IPS-11a (cell line): ENCODE data around the gene ERCC6L.

Experiments
- H3K4me3 ChIP-seq: one replicate; pipeline ENCODE4 v1.5.1; 2013; ENCODE audit warnings: low read depth, low read length, control low read depth

The ERCC6L gene

DNA sequence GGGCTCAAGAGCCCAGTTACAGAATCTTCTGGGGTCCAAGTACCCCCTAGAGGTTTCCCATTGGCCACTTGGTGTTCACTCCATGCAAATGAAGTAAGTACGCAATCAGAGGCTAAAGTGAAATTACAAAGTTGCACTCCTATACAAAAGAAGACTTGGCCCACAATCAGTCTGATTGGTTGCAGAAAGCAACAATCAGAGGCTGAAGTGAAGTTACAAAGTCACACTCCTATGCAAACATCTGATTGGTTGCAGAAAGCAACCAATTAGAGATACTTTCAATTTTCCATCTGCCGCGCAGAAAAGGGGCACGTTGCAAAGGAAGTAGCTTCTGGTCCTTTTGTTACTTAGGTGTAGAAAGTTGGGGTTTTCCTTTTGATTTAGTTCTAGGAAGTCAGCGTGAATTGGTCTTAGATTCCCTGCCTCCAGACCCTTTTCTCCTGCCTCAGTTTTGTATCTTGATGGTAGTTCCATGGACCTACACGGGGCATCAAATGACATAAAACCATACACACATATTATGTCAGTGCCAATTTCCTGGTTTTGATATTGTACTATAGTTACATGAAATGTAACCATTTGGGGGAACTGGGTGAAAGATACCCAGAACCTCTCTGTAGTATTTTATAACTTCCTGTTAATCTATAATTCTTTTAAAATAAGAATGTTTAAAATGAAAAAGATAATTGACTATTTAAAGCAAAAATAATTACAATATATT is 69.7 kb downstream of the ERCC6L start:
- no peak overlapping the region for H3K4me3 ChIP-seq

GRCh38 chrX:72165551-72165950 is 73.3 kb downstream of the ERCC6L start:
- H3K4me3 ChIP-seq, result no peak overlapping the region

- no peak overlapping the region for H3K4me3 ChIP-seq
These were observed 79.1 kb downstream of the ERCC6L start for GRCh38 chrX:72159769-72160168.

- no peak overlapping the region for H3K4me3 ChIP-seq
These were observed 80.1 kb downstream of the ERCC6L start for GRCh38 chrX:72158773-72159172.
